Adrenal gland (tissue), 12 donors: ENCODE data around the gene PRR35. TPM values are rescaled to one million over a fixed set of nuclear protein-coding genes. Genes with fewer than 3 reads are reported as not detected.

ENCODE experiments used
- DNase-seq, 7 donors: peaks; one replicate each; pipeline ENCODE4 v3.0.0-alpha.2; 2019 to 2020
- H3K27ac ChIP-seq, 5 donors: fragments of 200-600 bp; sonication (generic) in 4 of 5; 1 replicate in 3 of 5; 2 replicates in 2 of 5; pipeline versions ENCODE4 v1.5.1 to v1.8.0; 2016 to 2020; ENCODE audit warnings: mild to moderate bottlenecking in 1 of 5
- H3K27me3 ChIP-seq: fragments of 200-600 bp; 2 replicates; pipeline ENCODE4 v1.8.0; 2021
- H3K36me3 ChIP-seq, 2 donors: fragments of 200-600 bp; replicated peaks in 1 of 2; 1 replicate in 1 of 2; 2 replicates in 1 of 2; pipeline versions ENCODE4 v1.5.1 to v1.8.0; 2018 to 2022
- H3K4me1 ChIP-seq, 2 donors: fragments of 200-600 bp; replicated peaks in 1 of 2; 1 replicate in 1 of 2; 2 replicates in 1 of 2; pipeline versions ENCODE4 v1.5.1 to v1.8.0; 2018 to 2021
- H3K4me3 ChIP-seq, 4 donors: fragments of 200-600 bp; sonication (generic) in 3 of 4; one replicate each; pipeline ENCODE4 v1.5.1; 2016 to 2018
- H3K9me3 ChIP-seq, 3 donors: fragments of 200-600 bp; sonication (generic) in 1 of 3; replicated peaks in 1 of 3; 1 replicate in 2 of 3; 2 replicates in 1 of 3; pipeline versions ENCODE4 v1.5.1 to v1.8.0; 2016 to 2021
- CTCF ChIP-seq, 6 experiments: fragments of 450-650 bp in 4 of 6; fragments of 200-600 bp in 2 of 6; sonication (generic) in 1 of 6; IDR thresholded peaks; 1 replicate in 5 of 6; 2 replicates in 1 of 6; pipeline versions ENCODE4 v1.5.1 to v1.8.0; 2016 to 2021; ENCODE audit warnings: antibody characterized with exemption in 6 of 6, mild to moderate bottlenecking in 2 of 6, moderate library complexity in 1 of 6
- POLR2A ChIP-seq, 2 donors: fragments of 450-650 bp; IDR thresholded peaks; one replicate each; pipeline ENCODE4 v1.6.1; 2017; ENCODE audit warnings: antibody characterized with exemption in 2 of 2, mild to moderate bottlenecking in 2 of 2, moderate library complexity in 1 of 2
- WGBS, 4 donors: extraction: QIAGEN DNeasy Blood & Tissue Kit in 2 of 4; methylation state at CpG; one replicate each; pipeline versions ENCODE4 v1.1.5 to v1.1.7; 2013 to 2017; 5-methylcytosine and 5-hydroxymethylcytosine counted together
- intact Hi-C, 2 donors: fragments of 100-400 bp; cut with DNase I; formaldehyde crosslinking; loops; one replicate each; pipeline versions ENCODE4 v1.14.1 to v1.15.0; 2022 to 2023
- microRNA-seq, 3 donors: library from miRNA; unstranded; fragments of <30 nt; microRNA quantifications; one replicate each; pipeline ENCODE4, GENCODE V29; 2017 to 2020
- polyA plus RNA-seq, 3 donors: library from polyadenylated mRNA; stranded (reverse); fragments of 200-250 nt in 2 of 3; fragments of 350-450 nt in 1 of 3; fragmentation: Illumina TruSeq in 1 of 3; extraction: RNeasy Lipid Tissue Mini Kit (QIAGEN cat#74804) in 1 of 3; gene quantifications; one replicate each; pipeline ENCODE4 v1.2.3, GENCODE V29; 2013 to 2014
- small RNA-seq, 2 donors: library from RNA; depleted of rRNA; stranded (forward); fragments of <200 nt; gene quantifications; one replicate each; pipeline ENCODE3, GENCODE V24; 2016
- total RNA-seq, 9 donors: library from RNA; depleted of rRNA in 4 of 9; stranded (reverse); fragments of >200 nt in 4 of 9; fragments of 120-200 nt in 1 of 9; fragmentation: NEBNext Ultra II Directional in 1 of 9; extraction: Animal tissue kit (Norgen Biotek cat#: 25700) in 1 of 9; gene quantifications; one replicate each; pipeline versions ENCODE4 v1.1.0 to v1.2.4, GENCODE V29; 2013 to 2023
- donor health status: healthy with polysubstance abuse.
- donor health status: Bipolar disorder and iron deficiency.
- donor health status: DM: yes; HTN: yes; CAD: no.
- donor health status: DM: no; HTN: no; CAD: no.
- donor health status: DM: no; HTN: no; CAD: no.
- donor health status: DM: yes; HTN: yes; CAD: no.

PRR35 gene
- total and polyA plus RNA-seq, 12 donors: not detected

- no peaks in the 10 kb centered on the region for H3K36me3 ChIP-seq
- no peak overlapping the region for H3K4me3 ChIP-seq
- no peak overlapping the region for H3K27ac ChIP-seq
- H3K9me3 ChIP-seq: no peaks in the 10 kb centered on the region
- TF ChIP-seq POLR2A (IDR thresholded peaks at IDR 0.05) (no peak), CTCF (IDR thresholded peaks at IDR 0.05) (no peak)
- DNase-seq: no peak
- no peaks in the 10 kb centered on the region for H3K27me3 ChIP-seq
- no peaks in the 10 kb centered on the region for H3K4me1 ChIP-seq
- WGBS, 4 donors: 88 to 94% (median 91%) methylated on average over 13 of the region's 13 CpGs
- intact Hi-C loops: no loop called here
These were observed 54.9 kb downstream of the PRR35 start for GRCh38 chr16:615122-615521.

Small RNA genes lying within 50 kb of the gene (microRNA-seq; reads per million reads assigned to microRNA genes)
- gene MIR3176 (1.8 to 5.1 (median 2.3) reads per million in 3 donors), gene MIR5587 (0 to 2.0 (median 0.76) reads per million in 3 donors)

Small RNA genes lying within 50 kb of the gene (small RNA-seq; reads per million reads assigned to genes)
- gene MIR3176 (0.12 to 0.58 reads per million in 2 donors), gene MIR5587 (0 to 0.12 reads per million in 2 donors), gene Z98883.1 (0 reads per million in 2 donors)

Other genes starting within 250 kb of the PRR35 start
- gene AXIN1, start 207.7 kb upstream of the PRR35 start, total RNA-seq: 10 to 100 TPM; 10.1 to 22.4 (median 19.7) TPM
- 10 to 100 TPM in 2 of 3 donors, 1 to 10 TPM in 1; 5.6 to 16.3 (median 13.8) TPM for gene AXIN1, start 207.7 kb upstream of the PRR35 start, polyA plus RNA-seq
- 100 to 1,000 TPM in 3 of 9 donors, 10 to 100 TPM in 6; 65.2 to 132 (median 77.1) TPM for gene MRPL28, start 189.9 kb upstream of the PRR35 start, total RNA-seq
- 100 to 1,000 TPM in 2 of 3 donors, 10 to 100 TPM in 1; 42.9 to 155 (median 123) TPM for gene MRPL28, start 189.9 kb upstream of the PRR35 start, polyA plus RNA-seq
- gene PGAP6, start 178.4 kb upstream of the PRR35 start, total RNA-seq: 10 to 100 TPM; 31.7 to 66.7 (median 45.0) TPM
- gene PGAP6, start 178.4 kb upstream of the PRR35 start, polyA plus RNA-seq: 10 to 100 TPM; 18.2 to 55.5 (median 39.0) TPM
- gene NME4, start 163.2 kb upstream of the PRR35 start, total RNA-seq: 100 to 1,000 TPM; 127 to 214 (median 166) TPM
- gene NME4, start 163.2 kb upstream of the PRR35 start, polyA plus RNA-seq: 100 to 1,000 TPM in 2 of 3 donors, 10 to 100 TPM in 1; 67.8 to 492 (median 347) TPM
- 10 to 100 TPM; 15.8 to 65.5 (median 36.1) TPM for gene DECR2, start 158.5 kb upstream of the PRR35 start, total RNA-seq
- gene DECR2, start 158.5 kb upstream of the PRR35 start, polyA plus RNA-seq: 100 to 1,000 TPM in 2 of 3 donors, 1 to 10 TPM in 1; 5.9 to 143 (median 105) TPM
- 10 to 100 TPM; 15.6 to 53.0 (median 40.1) TPM for gene RAB11FIP3, start 134.7 kb upstream of the PRR35 start, total RNA-seq
- gene RAB11FIP3, start 134.7 kb upstream of the PRR35 start, polyA plus RNA-seq: 10 to 100 TPM; 12.7 to 63.4 (median 44.2) TPM
- gene CAPN15, start 32.7 kb upstream of the PRR35 start, total RNA-seq: 10 to 100 TPM; 12.4 to 45.8 (median 42.9) TPM
- 10 to 100 TPM in 2 of 3 donors, 1 to 10 TPM in 1; 2.3 to 91.8 (median 56.8) TPM for gene CAPN15, start 32.7 kb upstream of the PRR35 start, polyA plus RNA-seq
- gene NHLRC4, start 6.6 kb downstream of the PRR35 start, total RNA-seq: 10 to 100 TPM in 5 of 9 donors, 1 to 10 TPM in 4; 1.6 to 22.3 (median 12.7) TPM
- 1 to 10 TPM in 2 of 3 donors, under 1 TPM in 1; 0.57 to 7.2 (median 3.3) TPM for gene NHLRC4, start 6.6 kb downstream of the PRR35 start, polyA plus RNA-seq
- 100 to 1,000 TPM in 1 of 9 donors, 10 to 100 TPM in 8; 21.1 to 107 (median 78.5) TPM for gene PIGQ, start 9.6 kb downstream of the PRR35 start, total RNA-seq
- gene PIGQ, start 9.6 kb downstream of the PRR35 start, polyA plus RNA-seq: 100 to 1,000 TPM in 2 of 3 donors, 10 to 100 TPM in 1; 12.7 to 317 (median 111) TPM
- 10 to 100 TPM in 8 of 9 donors, 1 to 10 TPM in 1; 6.0 to 20.9 (median 15.8) TPM for gene RAB40C, start 29.7 kb downstream of the PRR35 start, total RNA-seq
- 10 to 100 TPM in 2 of 3 donors, 1 to 10 TPM in 1; 2.3 to 36.2 (median 19.1) TPM for gene RAB40C, start 29.7 kb downstream of the PRR35 start, polyA plus RNA-seq
- gene WFIKKN1, start 70.6 kb downstream of the PRR35 start, total RNA-seq: 1 to 10 TPM in 1 of 9 donors, under 1 TPM in 7, not detected in 1; 0.18 to 1.1 (median 0.36) TPM
- gene WFIKKN1, start 70.6 kb downstream of the PRR35 start, polyA plus RNA-seq: 1 to 10 TPM in 1 of 3 donors, under 1 TPM in 1, not detected in 1; 0.71 to 3.9 TPM
- gene METTL26, start 75.9 kb downstream of the PRR35 start, total RNA-seq: 100 to 1,000 TPM in 5 of 9 donors, 10 to 100 TPM in 4; 71.8 to 351 (median 122) TPM
- gene METTL26, start 75.9 kb downstream of the PRR35 start, polyA plus RNA-seq: 100 to 1,000 TPM in 2 of 3 donors, 10 to 100 TPM in 1; 40.4 to 403 (median 328) TPM
- gene MCRIP2, start 81.4 kb downstream of the PRR35 start, total RNA-seq: 100 to 1,000 TPM in 7 of 9 donors, 10 to 100 TPM in 2; 67.0 to 188 (median 149) TPM
- gene MCRIP2, start 81.4 kb downstream of the PRR35 start, polyA plus RNA-seq: 100 to 1,000 TPM in 2 of 3 donors, 1 to 10 TPM in 1; 7.1 to 253 (median 241) TPM
- gene WDR90, start 89.0 kb downstream of the PRR35 start, total RNA-seq: 10 to 100 TPM; 12.4 to 55.8 (median 23.5) TPM
- gene WDR90, start 89.0 kb downstream of the PRR35 start, polyA plus RNA-seq: 100 to 1,000 TPM in 2 of 3 donors, 1 to 10 TPM in 1; 3.0 to 162 (median 125) TPM
- 100 to 1,000 TPM in 2 of 9 donors, 10 to 100 TPM in 7; 34.7 to 177 (median 82.7) TPM for gene RHOT2, start 107.7 kb downstream of the PRR35 start, total RNA-seq
- 100 to 1,000 TPM in 2 of 3 donors, 10 to 100 TPM in 1; 37.9 to 462 (median 302) TPM for gene RHOT2, start 107.7 kb downstream of the PRR35 start, polyA plus RNA-seq
- gene RHBDL1, start 115.3 kb downstream of the PRR35 start, total RNA-seq: 10 to 100 TPM in 1 of 9 donors, 1 to 10 TPM in 8; 1.1 to 11.5 (median 3.7) TPM
- 10 to 100 TPM in 2 of 3 donors, under 1 TPM in 1; 0.13 to 21.1 (median 12.2) TPM for gene RHBDL1, start 115.3 kb downstream of the PRR35 start, polyA plus RNA-seq
- 100 to 1,000 TPM; 160 to 339 (median 210) TPM for gene STUB1, start 120.0 kb downstream of the PRR35 start, total RNA-seq
- gene STUB1, start 120.0 kb downstream of the PRR35 start, polyA plus RNA-seq: 100 to 1,000 TPM; 121 to 199 (median 177) TPM
- gene JMJD8, start 123.9 kb downstream of the PRR35 start, total RNA-seq: 100 to 1,000 TPM in 3 of 9 donors, 10 to 100 TPM in 6; 50.9 to 137 (median 97.7) TPM
- 10 to 100 TPM; 50.8 to 97.7 (median 72.6) TPM for gene JMJD8, start 123.9 kb downstream of the PRR35 start, polyA plus RNA-seq
- gene WDR24, start 130.0 kb downstream of the PRR35 start, total RNA-seq: 10 to 100 TPM in 8 of 9 donors, 1 to 10 TPM in 1; 2.7 to 24.5 (median 18.0) TPM
- 10 to 100 TPM in 2 of 3 donors, 1 to 10 TPM in 1; 2.2 to 15.0 (median 10.9) TPM for gene WDR24, start 130.0 kb downstream of the PRR35 start, polyA plus RNA-seq
- gene FBXL16, start 145.4 kb downstream of the PRR35 start, total RNA-seq: 10 to 100 TPM in 2 of 9 donors, 1 to 10 TPM in 4, under 1 TPM in 2, not detected in 1; 0.17 to 14.7 (median 2.1) TPM
- gene FBXL16, start 145.4 kb downstream of the PRR35 start, polyA plus RNA-seq: 10 to 100 TPM in 1 of 3 donors, 1 to 10 TPM in 2; 6.3 to 18.3 (median 7.0) TPM
- 100 to 1,000 TPM in 1 of 9 donors, 10 to 100 TPM in 7, 1 to 10 TPM in 1; 9.6 to 189 (median 58.6) TPM for gene METRN, start 154.7 kb downstream of the PRR35 start, total RNA-seq
- gene METRN, start 154.7 kb downstream of the PRR35 start, polyA plus RNA-seq: 100 to 1,000 TPM in 2 of 3 donors, 1 to 10 TPM in 1; 1.3 to 128 (median 115) TPM
- 100 to 1,000 TPM in 1 of 9 donors, 10 to 100 TPM in 8; 36.8 to 127 (median 61.4) TPM for gene ANTKMT, start 160.8 kb downstream of the PRR35 start, total RNA-seq
- 100 to 1,000 TPM in 2 of 3 donors, under 1 TPM in 1; 0.48 to 124 (median 104) TPM for gene ANTKMT, start 160.8 kb downstream of the PRR35 start, polyA plus RNA-seq
- gene CCDC78, start 166.0 kb downstream of the PRR35 start, total RNA-seq: 1 to 10 TPM in 2 of 9 donors, under 1 TPM in 5, not detected in 2; 0.17 to 1.9 (median 0.84) TPM
- gene CCDC78, start 166.0 kb downstream of the PRR35 start, polyA plus RNA-seq: 10 to 100 TPM in 1 of 3 donors, 1 to 10 TPM in 1, under 1 TPM in 1; 0.64 to 49.9 (median 7.7) TPM
- gene HAGHL, start 166.7 kb downstream of the PRR35 start, total RNA-seq: 10 to 100 TPM in 1 of 9 donors, 1 to 10 TPM in 7, not detected in 1; 1.1 to 10.6 (median 5.3) TPM
- gene HAGHL, start 166.7 kb downstream of the PRR35 start, polyA plus RNA-seq: 10 to 100 TPM in 2 of 3 donors, under 1 TPM in 1; 0.35 to 63.5 (median 11.0) TPM
- 10 to 100 TPM; 17.8 to 42.1 (median 26.8) TPM for gene CIAO3, start 180.6 kb downstream of the PRR35 start, total RNA-seq
- gene CIAO3, start 180.6 kb downstream of the PRR35 start, polyA plus RNA-seq: 10 to 100 TPM in 2 of 3 donors, 1 to 10 TPM in 1; 8.9 to 99.4 (median 38.2) TPM
- under 1 TPM in 3 of 9 donors, not detected in 6; 0.17 to 0.46 (median 0.43) TPM for gene MSLN, start 200.3 kb downstream of the PRR35 start, total RNA-seq
- under 1 TPM in 1 of 3 donors, not detected in 2; 0.13 TPM for gene MSLN, start 200.3 kb downstream of the PRR35 start, polyA plus RNA-seq
- 10 to 100 TPM; 12.4 to 30.0 (median 18.6) TPM for gene RPUSD1, start 228.0 kb downstream of the PRR35 start, total RNA-seq
- gene RPUSD1, start 228.0 kb downstream of the PRR35 start, polyA plus RNA-seq: 10 to 100 TPM in 2 of 3 donors, 1 to 10 TPM in 1; 1.1 to 40.1 (median 23.3) TPM
- gene CHTF18, start 228.2 kb downstream of the PRR35 start, total RNA-seq: 10 to 100 TPM in 4 of 9 donors, 1 to 10 TPM in 5; 1.7 to 25.7 (median 10.0) TPM
- 10 to 100 TPM in 2 of 3 donors, under 1 TPM in 1; 0.29 to 69.8 (median 60.8) TPM for gene CHTF18, start 228.2 kb downstream of the PRR35 start, polyA plus RNA-seq
- not detected for gene GNG13, start 240.3 kb downstream of the PRR35 start, total RNA-seq
- not detected for gene GNG13, start 240.3 kb downstream of the PRR35 start, polyA plus RNA-seq